Fibroblast of pulmonary artery (primary cell): ENCODE data around the gene IWS1.
A peak's percentile ranks its signal among the peaks of the same experiment; 100 is the strongest.

Experiments used
- DNase-seq: peaks from one replicate; pipeline ENCODE4 v3.0.0-alpha.2; 2010; ENCODE audit warnings: low read depth
- H3K4me3 ChIP-seq: replicated peaks from 2 replicates; pipeline ENCODE4 v1.5.1; 2011; ENCODE audit warnings: low read depth, mild to moderate bottlenecking, control low read depth, low read length, moderate library complexity
- CTCF ChIP-seq: IDR thresholded peaks from 2 replicates; pipeline ENCODE4 v1.5.1; 2011; ENCODE audit warnings: mild to moderate bottlenecking, control low read depth, low read length, inconsistent platforms; ENCODE audit errors: missing control alignments

The IWS1 gene

DNA sequence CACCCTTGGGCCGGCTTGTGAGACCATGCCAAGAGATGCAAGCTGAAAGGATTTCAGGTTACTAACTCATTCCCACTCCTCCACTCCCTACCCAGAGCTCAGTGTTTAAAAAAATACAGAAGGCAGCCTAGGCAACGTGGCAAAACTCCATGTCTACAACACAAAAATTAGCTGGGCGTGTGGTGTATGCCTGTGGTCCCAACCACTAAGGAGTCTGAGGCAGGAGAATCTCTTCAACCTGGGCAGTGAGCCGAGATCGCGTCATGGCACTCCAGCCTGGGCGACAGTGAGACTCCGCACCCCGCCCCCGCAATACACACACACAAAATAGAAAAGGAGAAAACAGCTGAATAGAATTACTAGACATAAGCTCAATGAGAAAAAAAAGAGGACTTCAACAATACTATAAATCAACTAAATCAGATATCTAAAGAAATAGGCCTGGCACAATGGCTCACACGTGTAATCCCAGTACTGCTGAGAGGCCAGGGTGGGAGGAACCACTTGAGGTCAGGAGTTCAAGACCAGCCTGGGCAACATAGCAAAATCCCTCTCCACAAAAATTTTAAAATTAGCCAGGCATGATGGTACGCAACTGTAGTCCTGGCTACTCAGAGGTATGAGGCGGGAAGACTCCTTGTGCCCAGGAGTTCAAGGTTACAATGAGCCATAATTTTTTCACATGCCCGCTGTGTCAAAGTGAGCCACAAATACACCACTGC is 10.1 kb downstream of the IWS1 start:
- peak; percentile 87 for DNase-seq
- no peak overlapping the region for H3K4me3 ChIP-seq
- TF ChIP-seq CTCF, result no peak

GRCh38 chr2:127515383-127515915 is 10.8 kb downstream of the IWS1 start:
- TF ChIP-seq CTCF, result no peak
- H3K4me3 ChIP-seq, result no peak overlapping the region
- DNase-seq, result peak; percentile 33

GRCh38 chr2:127514485-127514884 is 11.8 kb downstream of the IWS1 start:
- no peak for DNase-seq

DNA sequence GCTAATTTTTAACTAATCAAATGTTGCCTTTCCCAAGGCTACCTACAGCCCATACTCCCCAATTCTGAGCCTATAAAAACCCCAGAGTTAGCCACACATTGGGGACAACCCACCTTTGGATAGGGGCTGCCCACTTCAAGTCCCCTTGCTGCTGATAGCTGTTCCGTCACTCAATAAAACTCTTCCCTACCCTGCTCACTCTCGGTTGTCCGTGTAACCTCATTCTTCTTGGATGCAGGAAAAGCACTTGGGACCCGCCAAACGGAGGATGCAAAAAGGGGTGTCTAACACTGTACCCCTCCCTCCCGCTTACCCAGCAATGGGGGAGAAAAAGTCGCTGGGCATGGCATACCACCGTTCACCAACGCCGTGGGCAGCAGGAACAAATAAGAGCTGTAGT is 12.2 kb downstream of the IWS1 start:
- H3K4me3 ChIP-seq, result no peak overlapping the region
- TF ChIP-seq CTCF, result no peak
- DNase-seq, result no peak

More at GRCh38 chr2:127514485-127514884, 11.8 kb downstream of the IWS1 start:
- TF ChIP-seq CTCF, result no peak
- no peak overlapping the region for H3K4me3 ChIP-seq

DNA sequence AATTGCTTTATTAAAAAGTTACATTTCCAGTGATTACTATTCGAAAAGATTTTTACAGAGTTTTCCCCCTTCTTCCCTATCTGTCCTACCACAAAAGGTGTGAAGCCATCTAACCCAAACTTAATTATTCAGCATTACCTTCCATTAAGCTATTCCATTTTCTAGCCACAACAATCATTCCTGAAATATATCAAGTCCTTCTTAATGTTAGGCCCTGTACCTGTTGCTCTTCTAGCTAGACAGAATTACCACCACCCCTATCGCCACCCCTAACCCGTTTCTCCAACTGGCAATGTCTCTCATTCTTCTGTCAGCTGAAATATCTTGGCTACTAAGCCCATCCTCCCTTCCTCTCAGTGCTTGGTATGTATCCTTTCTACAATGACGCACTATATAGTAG is 13.9 kb downstream of the IWS1 start:
- DNase-seq, result no peak
- no peak overlapping the region for H3K4me3 ChIP-seq
- TF ChIP-seq CTCF, result no peak

- no peak for DNase-seq
- TF ChIP-seq CTCF, result no peak
- no peak overlapping the region for H3K4me3 ChIP-seq
Measured at GRCh38 chr2:127511917-127512316, 14.4 kb downstream of the IWS1 start.

- TF ChIP-seq CTCF, result no peak
- no peak for DNase-seq
- H3K4me3 ChIP-seq, result no peak overlapping the region
Measured at GRCh38 chr2:127511090-127511695, 15.1 kb downstream of the IWS1 start.
